K562 (cell line): Measurements from ENCODE around the gene PLGRKT. TPM values are rescaled to one million over a fixed set of nuclear protein-coding genes. Genes with fewer than 3 reads are reported as not detected.
A peak's percentile ranks its signal among the peaks of the same experiment; 100 is the strongest.

Experiments
- ATAC-seq: fragments of 200-7000 bp; cut with Tn5 transposase; 3 replicates; pipeline ENCODE4 v1.9.1; 2020; ENCODE audit warnings: moderate library complexity
- BruUV-seq: library from RNA; stranded (reverse); fragments of 400-500 nt; replicated peaks from 2 replicates; lab custom pipeline; 2021; lab: Mats Ljungman, UMichigan
- CTCF ChIA-PET: fragments of 300-600 bp; formaldehyde crosslinking; extraction: SDS; loops from one replicate; lab custom pipeline; 2021; ENCODE audit warnings: low intra/inter-chr PET ratio; lab: Yijun Ruan, JAX
- POLR2A ChIA-PET: fragments of 300-600, 350-650 bp; sonication (Branson Sonifier 250); formaldehyde crosslinking; extraction: SDS; loops from one replicate; lab custom pipeline; 2021; ENCODE audit warnings: antibody characterized with exemption, inconsistent platforms; lab: Yijun Ruan, JAX
- DNase-seq, 4 experiments: peaks; one replicate each; pipeline versions ENCODE4 v3.0.0 to v3.0.0-alpha.2; 2011 to 2018; ENCODE audit warnings: low spot score in 3 of 4, mixed read lengths in 3 of 4; ENCODE audit errors: extremely low read depth in 1 of 4
- FAIRE-seq: peaks from 2 replicates; lab custom pipeline; 2011; peaks lifted over from hg19 to GRCh38; lab: Jason Lieb, UNC
- H2AFZ ChIP-seq: 2 replicates; pipeline ENCODE4 v1.6.0; 2011; ENCODE audit warnings: low read depth, low read length, control low read depth, inconsistent platforms
- H3K27ac ChIP-seq: fragments of 200-600 bp; 3 replicates; pipeline ENCODE4 v1.8.0; 2011; ENCODE audit warnings: low read depth, mild to moderate bottlenecking, control low read depth, inconsistent platforms, low read length, moderate library complexity, mixed read lengths; ENCODE audit errors: extremely low read depth
- H3K27me3 ChIP-seq, 2 experiments: fragments of 300-600 bp in 1 of 2; 2 replicates in 1 of 2; 3 replicates in 1 of 2; pipeline versions ENCODE4 v1.6.0 to v1.8.0; 2011; ENCODE audit warnings: inconsistent platforms in 2 of 2, low read length in 2 of 2, mild to moderate bottlenecking in 1 of 2, mixed read lengths in 1 of 2, moderate library complexity in 1 of 2; ENCODE audit not compliant: control insufficient read depth in 2 of 2, insufficient read depth in 2 of 2
- H3K36me3 ChIP-seq: fragments of 300-600 bp; 3 replicates; pipeline ENCODE4 v1.8.0; 2011; ENCODE audit warnings: mild to moderate bottlenecking, low read length, inconsistent platforms; ENCODE audit not compliant: control insufficient read depth, insufficient read depth
- H3K4me1 ChIP-seq, 2 experiments: fragments of 200-600 bp in 1 of 2; replicated peaks in 1 of 2; 2 replicates in 1 of 2; 3 replicates in 1 of 2; pipeline versions ENCODE4 v1.5.1 to v1.8.0; 2011; ENCODE audit warnings: inconsistent platforms in 2 of 2, low read length in 2 of 2, mild to moderate bottlenecking in 1 of 2, mixed read lengths in 1 of 2, moderate library complexity in 1 of 2; ENCODE audit not compliant: control insufficient read depth in 2 of 2, insufficient read depth in 2 of 2
- H3K4me2 ChIP-seq: 2 replicates; pipeline ENCODE4 v1.6.1; 2011; ENCODE audit warnings: low read length, control low read depth, inconsistent platforms, mixed read lengths; ENCODE audit not compliant: insufficient read depth
- H3K4me3 ChIP-seq: fragments of 200-600 bp; sonication (generic), shearing (Covaris generic); 2 replicates; pipeline ENCODE4 v1.5.1; 2016; ENCODE audit warnings: control low read depth, inconsistent platforms
- H3K79me2 ChIP-seq: fragments of 200-600 bp; 3 replicates; pipeline ENCODE4 v1.8.0; 2011; ENCODE audit warnings: low read length, inconsistent platforms; ENCODE audit not compliant: control insufficient read depth, insufficient read depth
- H3K9ac ChIP-seq, 2 experiments: 2 replicates each; pipeline versions ENCODE4 v1.6.0 to v1.6.1; 2011; ENCODE audit warnings: low read depth in 2 of 2, low read length in 2 of 2, control low read depth in 1 of 2, inconsistent platforms in 1 of 2, mild to moderate bottlenecking in 1 of 2, mixed read lengths in 1 of 2; ENCODE audit not compliant: insufficient read depth in 1 of 2
- H3K9me1 ChIP-seq: one replicate; pipeline ENCODE4 v1.6.0; 2011; ENCODE audit warnings: inconsistent platforms, mild to moderate bottlenecking, low read length, moderate library complexity; ENCODE audit not compliant: control insufficient read depth, insufficient read depth
- H3K9me3 ChIP-seq: replicated peaks from 2 replicates; pipeline ENCODE4 v1.5.1; 2011; ENCODE audit warnings: low read depth, low read length, inconsistent platforms; ENCODE audit not compliant: control insufficient read depth, insufficient read depth
- H4K20me1 ChIP-seq: replicated peaks from 2 replicates; pipeline ENCODE4 v1.6.1; 2011; ENCODE audit warnings: low read length, inconsistent platforms, mixed read lengths; ENCODE audit not compliant: control insufficient read depth, insufficient read depth
- ADNP ChIP-seq: fragments of 200-800 bp; sonication (Bioruptor generic); IDR thresholded peaks from 2 replicates; pipeline ENCODE4 v1.6.1; 2016; ENCODE audit warnings: missing genetic modification characterization, missing compliant biosample characterization
- DNMT1 ChIP-seq: fragments of 450-650 bp; IDR thresholded peaks from 2 replicates; pipeline ENCODE4 v1.6.1; 2016; ENCODE audit warnings: antibody characterized with exemption, mild to moderate bottlenecking
- FOSL1 ChIP-seq: fragments of 200-800 bp; sonication (Bioruptor generic); conservative IDR thresholded peaks from 2 replicates; pipeline ENCODE4 v1.6.1; 2016; ENCODE audit warnings: missing genetic modification characterization, missing compliant biosample characterization
- FOXM1 ChIP-seq, 2 experiments: fragments of 450-650 bp in 1 of 2; sonication (generic) in 1 of 2; formaldehyde crosslinking in 1 of 2; IDR thresholded peaks; 2 replicates each; pipeline versions ENCODE4 v1.6.1 to v1.9.0; 2017 to 2022; ENCODE audit warnings: low read depth in 2 of 2, mild to moderate bottlenecking in 2 of 2, missing genetic modification reagents in 1 of 2, moderate library complexity in 1 of 2
- HLTF ChIP-seq: fragments of 450-650 bp; IDR thresholded peaks from 2 replicates; pipeline ENCODE4 v1.6.1; 2016
- HSF4 ChIP-seq: fragments of 250-450 bp; sonication (Bioruptor Pico); IDR thresholded peaks from 2 replicates; pipeline ENCODE4 v2.1.2; 2022; ENCODE audit warnings: mild to moderate bottlenecking, moderate library complexity, borderline replicate concordance
- MEF2D ChIP-seq: conservative IDR thresholded peaks from 2 replicates; pipeline ENCODE4 v1.6.1; 2016; ENCODE audit warnings: low read depth, missing genetic modification characterization, missing compliant biosample characterization
- NR1H2 ChIP-seq: sonication (generic); formaldehyde crosslinking; IDR thresholded peaks from 2 replicates; pipeline ENCODE4 v1.4.0; 2020; ENCODE audit warnings: mild to moderate bottlenecking, missing genetic modification reagents
- NR3C1 ChIP-seq: sonication (generic); formaldehyde crosslinking; IDR thresholded peaks from 2 replicates; pipeline ENCODE4 v1.8.1; 2022; ENCODE audit warnings: missing genetic modification reagents
- PCBP1 ChIP-seq: fragments of 200-400 bp; formaldehyde crosslinking; IDR thresholded peaks from 2 replicates; pipeline ENCODE4 v1.6.1; 2018; ENCODE audit warnings: mild to moderate bottlenecking, low read depth, low read length; ENCODE audit not compliant: poor library complexity, severe bottlenecking
- RBBP5 ChIP-seq: fragments of 200-600 bp; sonication (generic); IDR thresholded peaks from 2 replicates; pipeline ENCODE4 v1.6.1; 2012; ENCODE audit warnings: borderline replicate concordance, mild to moderate bottlenecking, low read length, control low read depth, inconsistent platforms; ENCODE audit not compliant: insufficient read depth, poor library complexity, severe bottlenecking
- TCFL5 ChIP-seq: fragments of 250-450 bp; sonication (Bioruptor Pico); conservative IDR thresholded peaks from 2 replicates; pipeline ENCODE4 v1.6.1; 2021; ENCODE audit warnings: mild to moderate bottlenecking, moderate library complexity, matching md5 sums
- THRAP3 ChIP-seq: fragments of 450-650 bp; IDR thresholded peaks from 2 replicates; pipeline ENCODE4 v1.6.1; 2016; ENCODE audit warnings: mild to moderate bottlenecking, inconsistent platforms, borderline replicate concordance
- ZEB2 ChIP-seq: fragments of 450-650 bp; IDR thresholded peaks from 2 replicates; pipeline ENCODE4 v1.6.1; 2016
- ZFP36 ChIP-seq: fragments of 150-350 bp; IDR thresholded peaks from 2 replicates; pipeline ENCODE4 v1.6.1; 2018; ENCODE audit warnings: low read length, low read depth; ENCODE audit not compliant: partially characterized antibody
- ZNF12 ChIP-seq: sonication (generic); formaldehyde crosslinking; IDR thresholded peaks from 2 replicates; pipeline ENCODE4 v1.4.0; 2020; ENCODE audit warnings: mild to moderate bottlenecking, missing genetic modification reagents
- ZNF174 ChIP-seq: fragments of 250-450 bp; sonication (Bioruptor Pico); IDR thresholded peaks from 2 replicates; pipeline ENCODE4 v1.4.0; 2020; ENCODE audit warnings: mild to moderate bottlenecking
- WGBS: fragments of 100-300 bp; shearing (Covaris generic); methylation state at CpG from one replicate; pipeline ENCODE4 v1.1.6; 2016; ENCODE audit warnings: low coverage, mixed read lengths; ENCODE audit not compliant: insufficient coverage; ENCODE audit errors: missing lambda C conversion rate; 5-methylcytosine and 5-hydroxymethylcytosine counted together
- in situ Hi-C: fragments of 300-500 bp; cut with MboI; formaldehyde crosslinking; loops from 4 replicates; pipeline ENCODE4 v1.15.0; 2018; ENCODE audit warnings: inconsistent platforms, mixed read lengths
- intact Hi-C: fragments of 100-400 bp; cut with micrococcal nuclease; formaldehyde crosslinking; loops from 2 replicates; pipeline ENCODE4 v1.14.2; 2022
- polyA plus RNA-seq, 8 experiments: library from polyadenylated mRNA; depleted of rRNA in 4 of 8; stranded (reverse) in 5 of 8; unstranded in 3 of 8; fragments of >200 nt; fragmentation: Nextera tagmentation in 2 of 8; fragmentation: Illumina TruSeq in 1 of 8; extraction: Ambion mirVana in 2 of 8; extraction: Trizol in 1 of 8; gene quantifications; 2 replicates each; pipeline versions ENCODE4 v1.2.1 to v1.2.3, GENCODE V29; 2011 to 2014; ENCODE audit warnings: inconsistent platforms in 1 of 8, missing spikeins in 1 of 8
- total RNA-seq, 7 experiments: library from RNA; depleted of rRNA in 6 of 7; stranded (reverse); fragments of >200 nt in 6 of 7; fragmentation: Illumina TruSeq in 2 of 7; extraction: Trizol in 2 of 7; gene quantifications; 2 replicates each; pipeline versions ENCODE4 v1.2.1 to v1.2.3, GENCODE V29; 2011 to 2021; ENCODE audit warnings: low replicate concordance in 1 of 7
- TF ChIP-seq, protein P1 (sequence below): fragments of 250-450 bp; sonication (Bioruptor Pico); IDR thresholded peaks from 2 replicates; pipeline ENCODE4 v1.8.0; 2022; ENCODE audit warnings: inconsistent platforms

PLGRKT gene
- total and polyA plus RNA-seq, 9 of the 15 experiments (the other 6 are each of a cell fraction or from before 2014, with no cell fraction given), result 4.7 to 13.8 (median 6.5) TPM

DNA sequence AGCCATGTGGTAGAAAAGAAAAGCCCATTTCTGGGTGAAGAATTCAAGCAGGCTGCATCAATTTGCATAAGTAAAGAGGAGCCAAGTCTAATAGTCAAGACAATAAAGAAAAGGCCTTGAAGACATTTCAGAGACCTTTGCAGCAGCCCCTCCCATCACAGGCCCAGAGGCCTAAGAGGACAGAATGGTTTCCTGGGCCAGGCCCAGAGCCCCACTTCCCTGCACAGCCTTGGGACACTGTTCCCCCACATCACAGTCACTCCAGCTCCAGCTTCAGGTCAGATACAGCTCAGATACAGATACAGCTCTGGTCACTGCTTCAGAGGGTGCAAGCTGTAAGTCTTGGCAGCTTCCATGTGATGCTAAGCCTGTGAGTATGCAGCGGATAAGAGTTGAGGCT is 29.1 kb downstream of the PLGRKT start:
- CTCF ChIA-PET, result no interaction called here
- TF ChIP-seq ZNF174 (CRISPR knock-in tag) (no peak), ZFP36 (peak; percentile 79)

DNA sequence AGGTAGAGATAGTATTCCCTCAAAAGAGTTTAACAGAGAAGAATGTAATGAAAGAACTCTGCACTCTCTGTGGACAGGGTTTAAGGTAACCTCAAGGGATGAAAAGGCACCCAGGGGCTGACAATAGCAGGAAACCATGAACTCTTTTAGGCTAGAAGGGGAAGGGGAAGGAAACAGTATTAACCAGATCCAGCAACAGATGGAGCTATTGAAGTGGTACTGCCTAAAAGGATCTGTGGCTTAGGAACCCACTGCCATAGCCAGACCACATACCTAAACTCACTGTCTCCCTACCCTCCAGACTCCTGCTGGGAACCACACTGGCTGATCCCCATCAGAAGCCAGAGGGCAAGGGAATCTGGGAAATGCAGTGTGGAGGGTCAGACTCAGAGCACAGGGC is 35.5 kb downstream of the PLGRKT start:
- no peaks in the 10 kb centered on the region for H3K4me1 ChIP-seq
- intact Hi-C loops, result no loop called here
- TF ChIP-seq NR1H2 (CRISPR knock-in tag) (no peak), RBBP5 (no peak), ADNP (tag) (no peak), FOXM1 (IDR thresholded peaks at IDR 0.05; ENCODE audit: low read depth) (no peak), FOXM1 (CRISPR knock-in tag; IDR thresholded peaks at IDR 0.05; ENCODE audit: low read depth) (no peak), DNMT1 (no peak), HLTF (no peak), PCBP1 (no peak), ZEB2 (no peak), HSF4 (no peak), THRAP3 (no peak), TCFL5 (CRISPR knock-in tag) (no peak), FOSL1 (tag) (no peak), NR3C1 (no peak), ZNF12 (CRISPR knock-in tag) (no peak), MEF2D (no peak)
- TF ChIP-seq, protein P1, sequence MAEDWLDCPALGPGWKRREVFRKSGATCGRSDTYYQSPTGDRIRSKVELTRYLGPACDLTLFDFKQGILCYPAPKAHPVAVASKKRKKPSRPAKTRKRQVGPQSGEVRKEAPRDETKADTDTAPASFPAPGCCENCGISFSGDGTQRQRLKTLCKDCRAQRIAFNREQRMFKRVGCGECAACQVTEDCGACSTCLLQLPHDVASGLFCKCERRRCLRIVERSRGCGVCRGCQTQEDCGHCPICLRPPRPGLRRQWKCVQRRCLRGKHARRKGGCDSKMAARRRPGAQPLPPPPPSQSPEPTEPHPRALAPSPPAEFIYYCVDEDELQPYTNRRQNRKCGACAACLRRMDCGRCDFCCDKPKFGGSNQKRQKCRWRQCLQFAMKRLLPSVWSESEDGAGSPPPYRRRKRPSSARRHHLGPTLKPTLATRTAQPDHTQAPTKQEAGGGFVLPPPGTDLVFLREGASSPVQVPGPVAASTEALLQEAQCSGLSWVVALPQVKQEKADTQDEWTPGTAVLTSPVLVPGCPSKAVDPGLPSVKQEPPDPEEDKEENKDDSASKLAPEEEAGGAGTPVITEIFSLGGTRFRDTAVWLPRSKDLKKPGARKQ (CRISPR knock-in tag), result no peak

More for the DNA sequence above, 29.1 kb downstream of the PLGRKT start:
- DNase-seq, result no peak
- no peaks in the 10 kb centered on the region for H4K20me1 ChIP-seq
- WGBS, result 0% methylated on average over 1 of the region's 1 CpG
- in situ Hi-C loops, result no loop called here
- no peak for ATAC-seq
- H3K27me3 ChIP-seq, result no peaks in the 10 kb centered on the region
- no peak overlapping the region for H3K4me3 ChIP-seq
- no peak overlapping the region for H3K4me2 ChIP-seq
- intact Hi-C loops, result no loop called here
- no peak for FAIRE-seq
- no peaks in the 10 kb centered on the region for H3K4me1 ChIP-seq
- H3K9me1 ChIP-seq, result no peaks in the 10 kb centered on the region
- no peaks in the 10 kb centered on the region; the same call in 1 of the 2 replicates for H3K9me3 ChIP-seq
- H3K79me2 ChIP-seq, result no peaks in the 10 kb centered on the region
- POLR2A ChIA-PET, result no interaction called here
- H2AFZ ChIP-seq, result no peak overlapping the region
- H3K27ac ChIP-seq, result no peak overlapping the region
- H3K36me3 ChIP-seq, result no peaks in the 10 kb centered on the region
- H3K9ac ChIP-seq, result no peak overlapping the region
- BruUV-seq, result no TSS peak

More for the DNA sequence above, 35.5 kb downstream of the PLGRKT start:
- POLR2A ChIA-PET, result no interaction called here
- H3K79me2 ChIP-seq, result no peaks in the 10 kb centered on the region
- ATAC-seq (no peak), DNase-seq (no peak), FAIRE-seq (no peak)
- H3K27me3 ChIP-seq, result no peaks in the 10 kb centered on the region
- H3K4me2 ChIP-seq, result no peak overlapping the region
- H3K36me3 ChIP-seq, result no peaks in the 10 kb centered on the region
- CTCF ChIA-PET, result no interaction called here
- no TSS peak for BruUV-seq
- no peak overlapping the region for H2AFZ ChIP-seq
- H3K9me3 ChIP-seq, result no peaks in the 10 kb centered on the region
- no peak overlapping the region for H3K4me3 ChIP-seq
- in situ Hi-C loops, result no loop called here
- H3K27ac ChIP-seq, result no peak overlapping the region
- H3K9ac ChIP-seq, result no peak overlapping the region
- no peaks in the 10 kb centered on the region for H3K9me1 ChIP-seq
- H4K20me1 ChIP-seq, result no peaks in the 10 kb centered on the region
